ENCODE data around the gene REPS1.

DNA sequence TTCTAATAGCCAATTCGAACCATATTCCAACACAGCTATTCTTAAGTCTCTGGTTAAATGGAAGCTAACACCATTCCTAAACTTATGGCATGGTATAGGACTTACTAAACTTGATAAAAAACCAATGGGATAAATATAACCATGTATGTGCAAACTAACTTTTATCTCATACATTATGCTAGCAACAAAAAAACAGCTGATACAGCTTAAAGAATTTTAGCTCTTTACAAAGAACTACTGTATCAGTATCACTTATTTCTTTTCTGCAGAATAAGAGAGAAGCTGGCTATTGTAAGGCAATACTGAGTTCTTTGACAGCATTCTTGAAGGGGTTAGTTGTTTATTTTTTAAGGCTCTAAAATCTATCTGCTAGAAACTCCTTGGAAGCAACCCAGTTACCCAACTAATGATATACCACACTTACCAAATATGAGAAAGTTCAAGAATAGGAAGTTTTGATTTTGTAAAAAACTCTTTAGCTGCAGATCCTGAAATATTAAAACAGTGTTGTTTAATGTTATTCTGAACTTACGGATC, 44.9 kb downstream of the REPS1 start:
- TF ChIP-seq SRF (IDR thresholded peaks at IDR 0.05; ENCODE audit: low read depth, low read length) (no peak), SOX13 (IDR thresholded peaks at IDR 0.05) (no peak), SOX13 (CRISPR knock-in tag; conservative IDR thresholded peaks at IDR 0.05 in 1 of 2, IDR thresholded peaks at IDR 0.05 in 1 of 2) (no peak), SMC3 (IDR thresholded peaks at IDR 0.05; ENCODE audit: low read length) (no peak), REST (IDR thresholded peaks at IDR 0.05; ENCODE audit: borderline replicate concordance in 1 of 2, low read depth in 1 of 2, low read length in 2 of 2) (no peak)
